Smooth muscle cell (in vitro differentiated cells): ENCODE results near the gene ADM. TPM values are rescaled to one million over a fixed set of nuclear protein-coding genes. Genes with fewer than 3 reads are reported as not detected.

Experiments
- DNase-seq: peaks from one replicate; lab custom pipeline; 2025; ENCODE audit not compliant: unreplicated experiment; lab: John Stamatoyannopoulos, UW
- H2AFZ ChIP-seq: fragments of 200-600 bp; sonication (generic); 2 replicates; pipeline ENCODE4 v1.6.0; 2016; ENCODE audit warnings: antibody characterized with exemption, low read depth, mild to moderate bottlenecking
- H3F3A ChIP-seq: fragments of 200-600 bp; sonication (generic); 2 replicates; pipeline ENCODE4 v1.6.0; 2017; ENCODE audit warnings: antibody characterized with exemption, low read depth
- H3K27ac ChIP-seq: fragments of 200-600 bp; sonication (generic); 2 replicates; pipeline ENCODE4 v1.5.1; 2016; ENCODE audit warnings: low read depth, mild to moderate bottlenecking
- H3K27me3 ChIP-seq: fragments of 200-600 bp; sonication (generic); 2 replicates; pipeline ENCODE4 v1.6.1; 2016; ENCODE audit warnings: low read depth, mild to moderate bottlenecking
- H3K36me3 ChIP-seq: fragments of 200-600 bp; sonication (generic); 2 replicates; pipeline ENCODE4 v1.5.1; 2016; ENCODE audit warnings: low read depth
- H3K4me1 ChIP-seq: fragments of 200-600 bp; sonication (generic); 2 replicates; pipeline ENCODE4 v1.5.1; 2016; ENCODE audit warnings: low read depth
- H3K4me2 ChIP-seq: fragments of 200-600 bp; sonication (generic); 2 replicates; pipeline ENCODE4 v1.6.0; 2016; ENCODE audit warnings: mild to moderate bottlenecking
- H3K4me3 ChIP-seq: fragments of 200-600 bp; sonication (generic); 2 replicates; pipeline ENCODE4 v1.5.1; 2016; ENCODE audit warnings: mild to moderate bottlenecking
- H3K79me2 ChIP-seq: fragments of 200-600 bp; sonication (generic); 2 replicates; pipeline ENCODE4 v1.6.0; 2016; ENCODE audit warnings: low read depth, mild to moderate bottlenecking
- H3K9ac ChIP-seq: fragments of 200-600 bp; sonication (generic); 2 replicates; pipeline ENCODE4 v1.6.0; 2016; ENCODE audit warnings: low read depth
- H3K9me3 ChIP-seq: fragments of 200-600 bp; sonication (generic); replicated peaks from 2 replicates; pipeline ENCODE4 v1.5.1; 2016; ENCODE audit warnings: low read depth
- H4K20me1 ChIP-seq: fragments of 200-600 bp; sonication (generic); 2 replicates; pipeline ENCODE4 v1.6.0; 2016; ENCODE audit warnings: low read depth
- CTCF ChIP-seq: fragments of 200-600 bp; sonication (generic); IDR thresholded peaks from 2 replicates; pipeline ENCODE4 v1.5.1; 2017; ENCODE audit warnings: borderline replicate concordance, mild to moderate bottlenecking, antibody characterized with exemption; ENCODE audit not compliant: insufficient read depth, poor library complexity, severe bottlenecking
- WGBS: methylation state at CpG from one replicate; pipeline ENCODE4 v1.1.7; 2016; ENCODE audit warnings: low lambda C conversion rate; 5-methylcytosine and 5-hydroxymethylcytosine counted together
- polyA plus RNA-seq: library from polyadenylated mRNA; unstranded; fragments of >200 nt; fragmentation: Nextera tagmentation; extraction: Ambion mirVana; gene quantifications from 2 replicates; pipeline ENCODE4 v1.2.1, GENCODE V29; 2016
- total RNA-seq: library from RNA; depleted of rRNA; stranded (reverse); fragments of >200 nt; gene quantifications from 2 replicates; pipeline ENCODE4 v1.2.3, GENCODE V29; 2014

Gene ADM
- total and polyA plus RNA-seq, 2 experiments from 2014 or later = 47.6 to 53.0 TPM

GRCh38 chr11:10319702-10320558 lies 15.1 kb downstream of the ADM start:
- Histone ChIP-seq H3K9ac (no peak overlapping the region), H2AFZ (no peak overlapping the region), H3K9me3 (no peaks in the 10 kb centered on the region), H3F3A (no peaks in the 10 kb centered on the region), H3K36me3 (no peaks in the 10 kb centered on the region), H3K27me3 (no peaks in the 10 kb centered on the region), H3K79me2 (no peaks in the 10 kb centered on the region), H3K27ac (no peak overlapping the region), H3K4me2 (no peak overlapping the region), H3K4me3 (no peak overlapping the region), H4K20me1 (no peaks in the 10 kb centered on the region), H3K4me1 (peaks cover 41% of the 10 kb centered on the region)
- 88% methylated on average over 6 of the region's 6 CpGs for WGBS
- DNase-seq = no peak
- no peak for TF ChIP-seq CTCF

GRCh38 chr11:10320736-10321465 lies 16.0 kb downstream of the ADM start:
- Histone ChIP-seq H3K9ac (no peak overlapping the region), H3K27ac (no peak overlapping the region), H2AFZ (no peak overlapping the region), H3K4me1 (peaks cover 41% of the 10 kb centered on the region), H3K9me3 (no peaks in the 10 kb centered on the region), H3K27me3 (no peaks in the 10 kb centered on the region), H4K20me1 (no peaks in the 10 kb centered on the region), H3F3A (no peaks in the 10 kb centered on the region), H3K79me2 (no peaks in the 10 kb centered on the region), H3K4me3 (no peak overlapping the region), H3K36me3 (no peaks in the 10 kb centered on the region), H3K4me2 (no peak overlapping the region)
- no peak for DNase-seq
- no peak for TF ChIP-seq CTCF
- 97% methylated on average over 4 of the region's 4 CpGs for WGBS

- 91% methylated on average over 2 of the region's 2 CpGs for WGBS
- no peaks in the 10 kb centered on the region for H3K9me3 ChIP-seq
- H4K20me1 ChIP-seq = no peaks in the 10 kb centered on the region
- peak overlapping the region; percentile 69 for H3K4me2 ChIP-seq
- H2AFZ ChIP-seq = no peak overlapping the region
- TF ChIP-seq CTCF = no peak
- H3K27me3 ChIP-seq = no peaks in the 10 kb centered on the region
- peaks cover 29% of the 10 kb centered on the region for H3K4me1 ChIP-seq
- no peak for DNase-seq
- H3F3A ChIP-seq = no peaks in the 10 kb centered on the region
- no peak overlapping the region for H3K27ac ChIP-seq
- H3K36me3 ChIP-seq = no peaks in the 10 kb centered on the region
- no peak overlapping the region for H3K9ac ChIP-seq
- no peak overlapping the region for H3K4me3 ChIP-seq
- H3K79me2 ChIP-seq = no peaks in the 10 kb centered on the region
Measured at GRCh38 chr11:10322401-10322800, 17.5 kb downstream of the ADM start.
